GM12865 (cell line): ENCODE results near the gene FOXP1.

Source experiments
- DNase-seq: peaks from one replicate; pipeline ENCODE4 v3.0.0; 2010; ENCODE audit warnings: low read depth
- H3K4me3 ChIP-seq: 2 replicates; pipeline ENCODE4 v1.5.1; 2011; ENCODE audit warnings: mild to moderate bottlenecking, low read depth, low read length, control low read depth
- CTCF ChIP-seq: IDR thresholded peaks from 2 replicates; pipeline ENCODE4 v1.5.1; 2011; ENCODE audit warnings: low read length, control low read depth, low read depth, inconsistent platforms; ENCODE audit not compliant: insufficient read depth; ENCODE audit errors: missing control alignments

The FOXP1 gene

GRCh38 chr3:71376911-71377310 is 206.6 kb downstream of the FOXP1 start:
- no peak overlapping the region for H3K4me3 ChIP-seq
- DNase-seq = no peak
- no peak for TF ChIP-seq CTCF

DNA sequence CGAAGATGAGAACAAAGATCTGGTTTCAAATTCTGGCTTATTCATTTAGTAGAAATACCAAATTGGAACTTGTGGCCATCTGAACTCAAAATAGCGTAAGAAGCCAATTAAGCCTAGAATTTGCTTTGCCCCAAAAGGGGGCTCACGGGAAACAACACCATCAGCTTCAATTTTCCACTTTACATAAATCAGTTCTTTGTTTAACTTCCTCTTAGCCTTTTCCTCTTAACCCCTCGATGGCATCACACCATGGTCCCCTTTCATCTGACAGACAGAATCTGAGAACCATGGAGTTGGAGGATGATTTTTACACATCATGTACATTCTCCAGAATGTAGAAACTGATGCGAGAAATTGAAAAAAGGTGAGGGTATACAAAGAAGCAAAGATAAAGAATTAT is 207.0 kb downstream of the FOXP1 start:
- TF ChIP-seq CTCF = no peak
- H3K4me3 ChIP-seq = no peak overlapping the region
- no peak for DNase-seq

- DNase-seq = no peak
- no peak for TF ChIP-seq CTCF
These were observed 208.9 kb downstream of the FOXP1 start for GRCh38 chr3:71374582-71374981.

GRCh38 chr3:71372911-71373637 is 210.5 kb downstream of the FOXP1 start:
- H3K4me3 ChIP-seq = no peak overlapping the region
- no peak for DNase-seq

More at GRCh38 chr3:71374582-71374981, 208.9 kb downstream of the FOXP1 start:
- H3K4me3 ChIP-seq = no peak overlapping the region

GRCh38 chr3:71372241-71372768 is 211.2 kb downstream of the FOXP1 start:
- H3K4me3 ChIP-seq = no peak overlapping the region
- no peak for DNase-seq

More at GRCh38 chr3:71372911-71373637, 210.5 kb downstream of the FOXP1 start:
- no peak for TF ChIP-seq CTCF

DNA sequence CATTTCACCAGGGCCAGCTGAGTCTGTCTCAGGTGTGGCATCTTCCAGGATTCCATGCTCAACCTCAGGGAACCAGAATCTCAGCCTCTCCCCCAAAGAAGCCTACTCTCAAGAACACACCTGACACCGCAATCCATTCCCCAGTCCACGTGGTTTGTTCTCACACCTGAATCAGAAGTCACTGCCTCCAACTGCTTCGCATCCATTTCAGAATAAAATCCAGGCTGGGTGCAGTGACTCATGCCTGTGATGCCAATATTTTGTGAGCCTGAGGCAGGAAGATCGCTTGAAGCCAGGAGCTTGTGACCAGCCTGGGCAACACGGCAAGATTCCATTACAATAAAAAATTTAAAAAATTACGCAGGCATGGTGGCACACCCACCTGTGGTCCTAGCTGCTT is 212.2 kb downstream of the FOXP1 start:
- H3K4me3 ChIP-seq = no peak overlapping the region
- no peak for TF ChIP-seq CTCF
- DNase-seq = no peak

More at GRCh38 chr3:71372241-71372768, 211.2 kb downstream of the FOXP1 start:
- no peak for TF ChIP-seq CTCF
